ENCODE measurements around the gene FARP2.
A peak's percentile ranks its signal among the peaks of the same experiment; 100 is the strongest.

FARP2 gene

GRCh38 chr2:241351640-241352031, 4.4 kb upstream of the FARP2 start:
- H3K4me2 ChIP-seq = no peak overlapping the region
- H2AFZ ChIP-seq (ENCODE audit: low read depth) = no peak overlapping the region
- no peak overlapping the region for H3K9ac ChIP-seq
- H3K4me1 ChIP-seq (ENCODE audit: low read depth, poor library complexity, severe bottlenecking) = peaks cover 15% of the 10 kb centered on the region
- TF ChIP-seq, protein P1, sequence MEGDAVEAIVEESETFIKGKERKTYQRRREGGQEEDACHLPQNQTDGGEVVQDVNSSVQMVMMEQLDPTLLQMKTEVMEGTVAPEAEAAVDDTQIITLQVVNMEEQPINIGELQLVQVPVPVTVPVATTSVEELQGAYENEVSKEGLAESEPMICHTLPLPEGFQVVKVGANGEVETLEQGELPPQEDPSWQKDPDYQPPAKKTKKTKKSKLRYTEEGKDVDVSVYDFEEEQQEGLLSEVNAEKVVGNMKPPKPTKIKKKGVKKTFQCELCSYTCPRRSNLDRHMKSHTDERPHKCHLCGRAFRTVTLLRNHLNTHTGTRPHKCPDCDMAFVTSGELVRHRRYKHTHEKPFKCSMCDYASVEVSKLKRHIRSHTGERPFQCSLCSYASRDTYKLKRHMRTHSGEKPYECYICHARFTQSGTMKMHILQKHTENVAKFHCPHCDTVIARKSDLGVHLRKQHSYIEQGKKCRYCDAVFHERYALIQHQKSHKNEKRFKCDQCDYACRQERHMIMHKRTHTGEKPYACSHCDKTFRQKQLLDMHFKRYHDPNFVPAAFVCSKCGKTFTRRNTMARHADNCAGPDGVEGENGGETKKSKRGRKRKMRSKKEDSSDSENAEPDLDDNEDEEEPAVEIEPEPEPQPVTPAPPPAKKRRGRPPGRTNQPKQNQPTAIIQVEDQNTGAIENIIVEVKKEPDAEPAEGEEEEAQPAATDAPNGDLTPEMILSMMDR (conservative IDR thresholded peaks at IDR 0.05; ENCODE audit: low read depth, low read length) = no peak
- peaks cover 3% of the 10 kb centered on the region; the same call in 1 of the 2 replicates for H3K36me3 ChIP-seq (ENCODE audit: insufficient read depth)
- peaks cover 3% of the 10 kb centered on the region; the same call in 1 of the 2 replicates for H3K79me2 ChIP-seq (ENCODE audit: insufficient read depth, low read depth)
- H3K27me3 ChIP-seq (ENCODE audit: insufficient read depth, low read depth) = no peaks in the 10 kb centered on the region
- H3K4me3 ChIP-seq (IDR thresholded peaks at IDR 0.05; ENCODE audit: insufficient read depth, low read depth, low read length) = no peak overlapping the region
- H3K27ac ChIP-seq = no peak overlapping the region
- peaks cover 5% of the 10 kb centered on the region; the same call in 1 of the 2 replicates for H4K20me1 ChIP-seq (ENCODE audit: insufficient read depth)

DNA sequence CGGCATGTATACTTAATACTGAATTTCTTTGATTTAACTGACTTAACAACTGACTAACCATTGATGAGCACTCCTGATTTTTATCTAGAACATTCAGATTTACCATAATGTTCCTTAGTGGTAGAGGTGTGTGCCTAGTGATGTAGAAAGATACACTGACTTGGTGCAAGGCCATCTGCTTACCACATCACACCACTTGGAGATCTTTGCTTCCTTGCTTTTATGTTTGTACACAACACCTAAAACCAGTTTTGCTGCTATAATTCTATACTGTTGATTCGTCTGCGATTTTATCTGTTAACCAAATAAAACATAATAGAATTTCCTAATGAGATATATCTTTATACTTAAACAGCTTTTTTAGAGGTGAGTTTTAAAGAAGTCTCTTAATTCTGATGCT, 3.9 kb upstream of the FARP2 start:
- Histone ChIP-seq H3K9ac (no peak overlapping the region), H3K27me3 (ENCODE audit: insufficient read depth, low read depth) (no peaks in the 10 kb centered on the region), H3K27ac (no peak overlapping the region), H3K36me3 (ENCODE audit: insufficient read depth) (peaks cover 3% of the 10 kb centered on the region; the same call in 1 of the 2 replicates), H3K4me2 (no peak overlapping the region), H2AFZ (ENCODE audit: low read depth) (no peak overlapping the region), H3K4me1 (ENCODE audit: low read depth, poor library complexity, severe bottlenecking) (peaks cover 17% of the 10 kb centered on the region), H3K79me2 (ENCODE audit: insufficient read depth, low read depth) (peaks cover 9% of the 10 kb centered on the region; the same call in 1 of the 2 replicates), H3K4me3 (IDR thresholded peaks at IDR 0.05; ENCODE audit: insufficient read depth, low read depth, low read length) (no peak overlapping the region), H4K20me1 (ENCODE audit: insufficient read depth) (peaks cover 5% of the 10 kb centered on the region)
- TF ChIP-seq, protein P1 (conservative IDR thresholded peaks at IDR 0.05; ENCODE audit: low read depth, low read length) = no peak

DNA sequence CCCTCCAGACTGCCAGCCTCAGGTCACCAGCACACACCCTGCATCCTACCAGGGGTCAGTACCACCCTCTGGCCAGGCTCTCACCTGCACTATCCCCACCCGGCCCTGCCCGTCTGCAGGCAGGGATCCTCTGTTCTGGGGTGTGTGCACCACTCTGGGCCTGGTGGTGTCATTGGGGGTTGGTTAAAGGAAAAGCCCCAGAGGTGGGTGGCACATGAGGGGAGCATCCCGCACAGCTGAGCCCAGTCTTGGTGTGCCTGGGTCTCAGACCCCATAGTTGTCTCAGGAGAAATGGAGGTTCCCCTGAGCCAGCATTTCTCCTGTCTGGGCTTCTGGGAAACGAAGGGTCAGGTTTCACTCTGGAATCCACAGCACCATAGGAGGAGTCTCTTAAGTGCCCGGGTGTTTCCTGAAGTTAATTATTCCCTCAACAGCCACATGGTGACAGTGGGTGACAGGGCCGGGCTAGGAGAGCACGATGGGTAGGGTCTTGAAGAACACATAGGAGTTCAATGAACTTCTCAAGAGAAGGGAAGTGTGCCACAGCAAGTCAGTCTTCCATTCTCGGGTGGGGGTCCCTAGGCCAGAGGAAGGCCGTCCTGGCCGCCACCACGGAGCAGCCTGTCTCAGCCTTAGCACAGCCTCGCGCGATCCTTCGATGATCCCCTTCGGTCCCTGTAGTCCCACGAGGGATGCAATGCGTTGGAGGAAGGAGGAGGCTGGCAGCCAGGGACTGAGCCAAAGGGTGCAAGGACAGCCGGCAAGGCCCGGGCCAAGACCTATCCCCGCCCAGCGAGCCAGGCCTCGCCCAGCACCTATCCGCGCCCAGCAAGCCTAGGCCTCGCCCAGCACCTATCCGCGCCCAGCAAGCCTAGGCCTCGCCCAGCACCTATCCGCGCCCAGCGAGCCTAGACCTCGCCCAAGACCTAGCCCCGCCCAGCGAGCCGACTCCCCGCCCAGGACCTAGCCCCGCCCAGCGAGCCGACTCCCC, 1.1 kb upstream of the FARP2 start:
- TF ChIP-seq, protein P1 (conservative IDR thresholded peaks at IDR 0.05; ENCODE audit: low read depth, low read length) = no peak
- H3K4me2 ChIP-seq = peak overlapping the region; percentile 64
- H4K20me1 ChIP-seq (ENCODE audit: insufficient read depth) = peaks cover 16% of the 10 kb centered on the region
- H2AFZ ChIP-seq (ENCODE audit: low read depth) = no peak overlapping the region
- H3K9ac ChIP-seq = no peak overlapping the region
- H3K27me3 ChIP-seq (ENCODE audit: insufficient read depth, low read depth) = no peaks in the 10 kb centered on the region
- 0 out of 2 replicates have a peak, but pooled peaks cover 3% of the 10 kb centered on the region for H3K36me3 ChIP-seq (ENCODE audit: insufficient read depth)
- H3K4me1 ChIP-seq (ENCODE audit: low read depth, poor library complexity, severe bottlenecking) = peaks cover 42% of the 10 kb centered on the region
- H3K4me3 ChIP-seq (IDR thresholded peaks at IDR 0.05; ENCODE audit: insufficient read depth, low read depth, low read length) = no peak overlapping the region
- peaks cover 36% of the 10 kb centered on the region for H3K79me2 ChIP-seq (ENCODE audit: insufficient read depth, low read depth)
- peak overlapping the region; percentile 23; the same call in 1 of the 2 replicates for H3K27ac ChIP-seq

GRCh38 chr2:241356871-241357260, 781 bp downstream of the FARP2 start:
- H3K27me3 ChIP-seq (ENCODE audit: insufficient read depth, low read depth) = no peaks in the 10 kb centered on the region
- peak overlapping the region; percentile 30; the same call in 1 of the 2 replicates for H2AFZ ChIP-seq (ENCODE audit: low read depth)
- H4K20me1 ChIP-seq (ENCODE audit: insufficient read depth) = peaks cover 16% of the 10 kb centered on the region

More at GRCh38 chr2:241356871-241357260, 781 bp downstream of the FARP2 start:
- Histone ChIP-seq H3K79me2 (ENCODE audit: insufficient read depth, low read depth) (peaks cover 52% of the 10 kb centered on the region), H3K36me3 (ENCODE audit: insufficient read depth) (no peaks in the 10 kb centered on the region), H3K4me2 (peak overlapping the region; percentile 94), H3K9ac (peak overlapping the region; percentile 75), H3K27ac (peak overlapping the region; percentile 30; the same call in 1 of the 2 replicates), H3K4me1 (ENCODE audit: low read depth, poor library complexity, severe bottlenecking) (peaks cover 52% of the 10 kb centered on the region), H3K4me3 (IDR thresholded peaks at IDR 0.05; ENCODE audit: insufficient read depth, low read depth, low read length) (peak overlapping the region; percentile 87)
- TF ChIP-seq, protein P1 (conservative IDR thresholded peaks at IDR 0.05; ENCODE audit: low read depth, low read length) = no peak
